ENCODE measurements around the gene PTGER2. TPM values are rescaled to one million over a fixed set of nuclear protein-coding genes. Genes with fewer than 3 reads are reported as not detected.

PTGER2 gene
- total and polyA plus RNA-seq, 10 of the 15 experiments (the other 5 are each of a cell fraction or from before 2014, with no cell fraction given): 0.03 to 1.6 (median 0.33) TPM

- TF ChIP-seq ZBTB11 (CRISPR knock-in tag; IDR thresholded peaks at IDR 0.05): no peak
- TF ChIP-seq ZBED1 (IDR thresholded peaks at IDR 0.05; ENCODE audit: borderline replicate concordance): no peak
- TF ChIP-seq IRF4 (IDR thresholded peaks at IDR 0.05; ENCODE audit: low read depth, low read length): peak; percentile 67; the same call in 1 of the 2 replicates
- TF ChIP-seq HCFC1 (IDR thresholded peaks at IDR 0.05; ENCODE audit: low read length): no peak
- TF ChIP-seq ZNF384 (IDR thresholded peaks at IDR 0.05; ENCODE audit: borderline replicate concordance, low read depth, low read length): no peak
- TF ChIP-seq PAX5 (IDR thresholded peaks at IDR 0.05; ENCODE audit: borderline replicate concordance, low read depth, low read length): peak; percentile 92
- peak; percentile 90 for TF ChIP-seq SPI1 (IDR thresholded peaks at IDR 0.05; ENCODE audit: borderline replicate concordance, insufficient read depth, low read depth, low read length)
- no peak for TF ChIP-seq MAX (IDR thresholded peaks at IDR 0.05; ENCODE audit: low read depth, low read length)
- TF ChIP-seq ZNF687 (IDR thresholded peaks at IDR 0.05): no peak
- TF ChIP-seq ZSCAN29 (IDR thresholded peaks at IDR 0.05): no peak
- no peak for TF ChIP-seq E2F8 (IDR thresholded peaks at IDR 0.05; ENCODE audit: low read depth, partially characterized antibody)
- peak; percentile 75 for TF ChIP-seq SKIL (IDR thresholded peaks at IDR 0.05; ENCODE audit: low read depth, poor library complexity, severe bottlenecking)
- TF ChIP-seq SIX5 (IDR thresholded peaks at IDR 0.05; ENCODE audit: low read depth, low read length, severe bottlenecking): no peak
- no peak for TF ChIP-seq NFYA (IDR thresholded peaks at IDR 0.05; ENCODE audit: borderline replicate concordance, low read depth, low read length)
- TF ChIP-seq MLLT1 (IDR thresholded peaks at IDR 0.05): no peak
Observed at GRCh38 chr14:52325126-52325525, 11.0 kb downstream of the PTGER2 start (continued).
